ENCODE measurements around the gene LRRC8E. TPM values are rescaled to one million over a fixed set of nuclear protein-coding genes. Genes with fewer than 3 reads are reported as not detected.
A peak's percentile ranks its signal among the peaks of the same experiment; 100 is the strongest.

The LRRC8E gene
- total RNA-seq, 1 experiment from 2014 or later, result 18.1 TPM

DNA sequence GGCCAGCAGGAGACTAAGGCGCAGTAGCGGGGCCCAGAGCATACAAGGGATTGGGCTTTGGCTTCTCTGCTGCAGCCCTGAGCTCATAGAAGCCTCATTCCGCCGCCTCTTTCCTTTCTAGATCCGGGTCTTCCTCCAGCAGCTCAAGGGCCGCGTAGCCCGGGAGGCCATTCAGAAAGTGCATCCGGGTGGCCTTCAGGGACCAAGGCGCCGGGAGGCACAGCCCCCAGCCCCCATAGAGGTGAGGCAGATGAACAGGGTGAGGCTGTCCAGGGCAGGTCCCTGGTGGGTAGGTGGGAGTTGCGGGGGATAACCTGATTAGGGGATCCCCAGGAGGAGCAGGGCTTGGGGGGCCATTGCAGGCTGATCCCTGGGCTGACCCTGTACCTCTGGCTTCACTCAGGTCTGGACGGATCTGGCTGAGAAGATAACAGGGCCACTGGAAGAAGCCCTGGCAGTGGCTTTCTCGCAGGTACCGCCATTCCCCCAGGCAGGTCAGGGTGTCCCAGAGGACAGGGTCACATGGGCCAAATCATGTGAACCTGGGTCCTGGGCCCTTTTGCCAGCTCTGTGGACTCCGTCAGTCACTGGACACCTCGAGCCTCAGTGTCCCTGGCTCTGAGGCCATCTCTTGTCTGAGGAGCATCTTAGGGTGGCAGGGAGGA lies 33.1 kb downstream of the LRRC8E start:
- peak overlapping the region; percentile 81 for H3K27ac ChIP-seq (ENCODE audit: low read depth, low read length)
- POLR2A ChIA-PET, result interaction anchor here (1.1 to 2.7 kb wide), 10 partner anchors 8 to 234 kb away, joined by 3 to 33 read pairs (median 8); partner anchors contain the start of genes MAP2K7 and TIMM44
- DNase-seq (ENCODE audit: low read depth, low spot score), result no peak
- no peak overlapping the region for H2AFZ ChIP-seq (ENCODE audit: low read depth, low read length, poor library complexity, severe bottlenecking)
- H3K36me3 ChIP-seq (ENCODE audit: control insufficient read depth in 1 of 2, insufficient read depth in 2 of 2, low read length in 2 of 2), result peaks cover 0 to 12% of the 10 kb centered on the region in 2 experiments; a peak in 3 of 4 replicates
- H3K4me1 ChIP-seq (ENCODE audit: control insufficient read depth in 1 of 2, insufficient read depth in 2 of 2, low read length in 2 of 2), result peaks cover 17 to 61% of the 10 kb centered on the region in 2 experiments; a peak in 3 of 4 replicates
- RAD21 ChIA-PET (ENCODE audit: low non-redundant PET in 1 of 2, low total read pairs in 2 of 2, uncharacterized antibody in 2 of 2, unreplicated experiment in 2 of 2), result interaction anchor here (1.5 to 2.0 kb wide), 2 partner anchors 53 to 68 kb away, joined by 7 read pairs; no protein-coding TSS in a partner anchor
- intact Hi-C loops (cut with micrococcal nuclease), result loop anchor here (5.0 kb wide), 1 partner anchor 69 kb away; no protein-coding TSS in a partner anchor
- H3K4me3 ChIP-seq (replicated peaks in 1 of 2; ENCODE audit: low read depth in 1 of 2, low read length in 2 of 2), result peak overlapping the region; percentile 59 to 61
- peak overlapping the region; percentile 62 for H3K9ac ChIP-seq (ENCODE audit: low read length)
- no TSS peak for BruUV-seq (replicated peaks)
- no peaks in the 10 kb centered on the region for H3K27me3 ChIP-seq (ENCODE audit: insufficient read depth, low read length)
- peaks cover 10% of the 10 kb centered on the region; the same call in 1 of the 2 replicates for H3K79me2 ChIP-seq (ENCODE audit: insufficient read depth, low read length)
- peak overlapping the region; percentile 82 for H3K4me2 ChIP-seq (ENCODE audit: low read length)
- ATAC-seq, result no peak
- H3K9me2 ChIP-seq (ENCODE audit: insufficient read depth), result no peaks in the 10 kb centered on the region
- no peaks in the 10 kb centered on the region for H4K20me1 ChIP-seq (ENCODE audit: insufficient read depth)
- no peaks in the 10 kb centered on the region for H3K9me3 ChIP-seq (ENCODE audit: control insufficient read depth in 1 of 2, insufficient read depth in 1 of 2, low read depth in 1 of 2, low read length in 2 of 2)
- CTCF ChIA-PET, result interaction anchor here (1.1 to 5.2 kb wide), 9 partner anchors 8 to 414 kb away, joined by 3 to 41 read pairs (median 14); partner anchors contain the start of genes MAP2K7, TIMM44 and TRAPPC5
- TF ChIP-seq YY1 (IDR thresholded peaks at IDR 0.05; ENCODE audit: extremely low read depth, insufficient replicate concordance, low read depth, low read length), result no peak
- no peak for TF ChIP-seq SIN3A (IDR thresholded peaks at IDR 0.05; ENCODE audit: low read depth)
- TF ChIP-seq, protein P1, sequence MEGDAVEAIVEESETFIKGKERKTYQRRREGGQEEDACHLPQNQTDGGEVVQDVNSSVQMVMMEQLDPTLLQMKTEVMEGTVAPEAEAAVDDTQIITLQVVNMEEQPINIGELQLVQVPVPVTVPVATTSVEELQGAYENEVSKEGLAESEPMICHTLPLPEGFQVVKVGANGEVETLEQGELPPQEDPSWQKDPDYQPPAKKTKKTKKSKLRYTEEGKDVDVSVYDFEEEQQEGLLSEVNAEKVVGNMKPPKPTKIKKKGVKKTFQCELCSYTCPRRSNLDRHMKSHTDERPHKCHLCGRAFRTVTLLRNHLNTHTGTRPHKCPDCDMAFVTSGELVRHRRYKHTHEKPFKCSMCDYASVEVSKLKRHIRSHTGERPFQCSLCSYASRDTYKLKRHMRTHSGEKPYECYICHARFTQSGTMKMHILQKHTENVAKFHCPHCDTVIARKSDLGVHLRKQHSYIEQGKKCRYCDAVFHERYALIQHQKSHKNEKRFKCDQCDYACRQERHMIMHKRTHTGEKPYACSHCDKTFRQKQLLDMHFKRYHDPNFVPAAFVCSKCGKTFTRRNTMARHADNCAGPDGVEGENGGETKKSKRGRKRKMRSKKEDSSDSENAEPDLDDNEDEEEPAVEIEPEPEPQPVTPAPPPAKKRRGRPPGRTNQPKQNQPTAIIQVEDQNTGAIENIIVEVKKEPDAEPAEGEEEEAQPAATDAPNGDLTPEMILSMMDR (IDR thresholded peaks at IDR 0.05 in 2 of 3, conservative IDR thresholded peaks at IDR 0.05 in 1 of 3; ENCODE audit: borderline replicate concordance in 1 of 3, insufficient read depth in 1 of 3, low read depth in 2 of 3, low read length in 2 of 3), result no peak
- no peak for TF ChIP-seq EZH2 (IDR thresholded peaks at IDR 0.05)
- TF ChIP-seq CEBPB (IDR thresholded peaks at IDR 0.05; ENCODE audit: low read depth), result no peak
- TF ChIP-seq RAD21 (IDR thresholded peaks at IDR 0.05; ENCODE audit: low read depth), result no peak
- TF ChIP-seq ELF1 (IDR thresholded peaks at IDR 0.05; ENCODE audit: borderline replicate concordance, low read depth), result no peak
- no peak for TF ChIP-seq CBX3 (IDR thresholded peaks at IDR 0.05; ENCODE audit: low read depth)
- TF ChIP-seq JUND (IDR thresholded peaks at IDR 0.05), result no peak
- TF ChIP-seq ZBTB33 (IDR thresholded peaks at IDR 0.05; ENCODE audit: extremely low read depth, insufficient replicate concordance, low read length), result no peak
- TF ChIP-seq FOSL1 (IDR thresholded peaks at IDR 0.05; ENCODE audit: low read depth), result no peak
- TF ChIP-seq REST (IDR thresholded peaks at IDR 0.05; ENCODE audit: low read depth), result no peak
- TF ChIP-seq ZFX (IDR thresholded peaks at IDR 0.05), result no peak
- no peak for TF ChIP-seq SP1 (IDR thresholded peaks at IDR 0.05; ENCODE audit: low read depth)
- no peak for TF ChIP-seq EGR1 (IDR thresholded peaks at IDR 0.05; ENCODE audit: low read depth)
- no peak for TF ChIP-seq MAX (IDR thresholded peaks at IDR 0.05)
- TF ChIP-seq TCF7L2 (IDR thresholded peaks at IDR 0.05; ENCODE audit: borderline replicate concordance, extremely low read depth, insufficient read depth, insufficient read length), result no peak
- no peak for TF ChIP-seq ZNF274 (IDR thresholded peaks at IDR 0.05; ENCODE audit: low read depth, low read length)
- TF ChIP-seq POLR2A (IDR thresholded peaks at IDR 0.05; ENCODE audit: borderline replicate concordance, extremely low read depth, insufficient read depth, insufficient read length), result no peak

Measured in HCT116 (cell line).